SK-N-SH treated with all-trans-retinoic acid at 6 μM for 48 hours (cell line): ENCODE measurements around the gene CCDC187.

Experiments
- ARNTL ChIP-seq: fragments of 450-650 bp; formaldehyde crosslinking; IDR thresholded peaks from 2 replicates; pipeline ENCODE4 v1.5.0; 2020; ENCODE audit warnings: low read depth, mild to moderate bottlenecking, moderate library complexity, borderline replicate concordance
- OSR1 ChIP-seq: fragments of 250-450 bp; sonication (Bioruptor Pico); IDR thresholded peaks from 2 replicates; pipeline ENCODE4 v1.8.0; 2022; ENCODE audit warnings: moderate library complexity, mild to moderate bottlenecking, inconsistent platforms
- SNAI2 ChIP-seq: fragments of 250-450 bp; sonication (Bioruptor Pico); IDR thresholded peaks from 2 replicates; pipeline ENCODE4 v1.5.0; 2020; ENCODE audit warnings: mild to moderate bottlenecking, moderate library complexity
- ZFP30 ChIP-seq: fragments of 450-650 bp; formaldehyde crosslinking; IDR thresholded peaks from 2 replicates; pipeline ENCODE4 v1.5.0; 2022; ENCODE audit warnings: mild to moderate bottlenecking, moderate library complexity
- TF ChIP-seq, protein P1 (sequence below): fragments of 250-450 bp; sonication (Bioruptor Pico); IDR thresholded peaks from 2 replicates; pipeline ENCODE4 v1.8.0; 2021; ENCODE audit warnings: low read depth, mild to moderate bottlenecking, moderate library complexity, borderline replicate concordance
- TF ChIP-seq, protein P2 (sequence below): fragments of 250-450 bp; sonication (Bioruptor Pico); IDR thresholded peaks from 2 replicates; pipeline ENCODE4 v1.8.0; 2020; ENCODE audit warnings: mild to moderate bottlenecking, moderate library complexity, borderline replicate concordance

DNA sequence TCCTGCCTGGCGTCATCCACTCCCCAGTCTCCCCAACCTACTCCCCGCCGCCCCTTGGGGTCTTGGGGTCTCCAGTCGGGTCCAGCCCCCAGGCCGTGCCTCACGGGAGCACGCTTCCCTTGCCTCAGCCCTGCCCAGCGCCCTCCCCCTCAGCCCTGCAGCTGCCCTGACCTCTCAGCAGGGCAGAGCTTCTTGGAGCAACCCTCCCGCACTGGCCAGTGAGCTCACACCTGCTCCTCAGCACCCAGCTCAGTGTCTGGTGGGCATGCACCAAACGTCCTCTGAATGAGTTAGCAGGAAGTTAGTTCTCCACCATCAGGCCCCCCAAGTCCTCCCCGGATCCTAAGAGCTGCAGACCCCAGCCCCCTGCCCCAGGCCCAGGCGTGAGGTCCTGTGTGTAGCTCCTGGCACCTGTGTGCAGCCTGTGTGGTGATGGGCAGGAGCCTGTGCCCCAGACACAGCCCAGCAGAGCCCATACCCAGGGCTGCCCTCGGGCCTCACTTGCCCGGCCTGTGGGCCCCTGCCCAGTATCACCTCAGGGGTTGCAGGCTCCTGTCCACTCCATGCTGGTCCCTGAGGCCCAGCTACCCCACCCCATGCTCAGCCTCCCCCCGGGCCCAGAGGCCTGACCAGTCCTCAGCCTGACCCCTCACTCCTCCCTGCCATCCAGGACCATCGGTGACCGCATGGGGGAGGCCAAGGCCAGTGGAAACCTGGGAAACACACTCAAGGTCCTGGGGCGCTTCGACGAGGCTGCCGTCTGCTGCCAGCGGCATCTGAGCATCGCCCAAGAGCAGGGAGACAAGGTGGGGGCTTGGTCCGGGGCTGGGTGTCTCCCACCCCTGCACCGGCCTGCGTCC lies 31.6 kb upstream of the CCDC187 start:
- TF ChIP-seq, protein P1, sequence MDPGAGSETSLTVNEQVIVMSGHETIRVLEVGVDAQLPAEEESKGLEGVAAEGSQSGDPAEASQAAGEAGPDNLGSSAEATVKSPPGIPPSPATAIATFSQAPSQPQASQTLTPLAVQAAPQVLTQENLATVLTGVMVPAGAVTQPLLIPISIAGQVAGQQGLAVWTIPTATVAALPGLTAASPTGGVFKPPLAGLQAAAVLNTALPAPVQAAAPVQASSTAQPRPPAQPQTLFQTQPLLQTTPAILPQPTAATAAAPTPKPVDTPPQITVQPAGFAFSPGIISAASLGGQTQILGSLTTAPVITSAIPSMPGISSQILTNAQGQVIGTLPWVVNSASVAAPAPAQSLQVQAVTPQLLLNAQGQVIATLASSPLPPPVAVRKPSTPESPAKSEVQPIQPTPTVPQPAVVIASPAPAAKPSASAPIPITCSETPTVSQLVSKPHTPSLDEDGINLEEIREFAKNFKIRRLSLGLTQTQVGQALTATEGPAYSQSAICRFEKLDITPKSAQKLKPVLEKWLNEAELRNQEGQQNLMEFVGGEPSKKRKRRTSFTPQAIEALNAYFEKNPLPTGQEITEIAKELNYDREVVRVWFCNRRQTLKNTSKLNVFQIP: no peak
- TF ChIP-seq SNAI2 (no peak), OSR1 (CRISPR knock-in tag) (no peak), ZFP30 (CRISPR knock-in tag) (no peak), ARNTL (CRISPR knock-in tag) (no peak)
- TF ChIP-seq, protein P2, sequence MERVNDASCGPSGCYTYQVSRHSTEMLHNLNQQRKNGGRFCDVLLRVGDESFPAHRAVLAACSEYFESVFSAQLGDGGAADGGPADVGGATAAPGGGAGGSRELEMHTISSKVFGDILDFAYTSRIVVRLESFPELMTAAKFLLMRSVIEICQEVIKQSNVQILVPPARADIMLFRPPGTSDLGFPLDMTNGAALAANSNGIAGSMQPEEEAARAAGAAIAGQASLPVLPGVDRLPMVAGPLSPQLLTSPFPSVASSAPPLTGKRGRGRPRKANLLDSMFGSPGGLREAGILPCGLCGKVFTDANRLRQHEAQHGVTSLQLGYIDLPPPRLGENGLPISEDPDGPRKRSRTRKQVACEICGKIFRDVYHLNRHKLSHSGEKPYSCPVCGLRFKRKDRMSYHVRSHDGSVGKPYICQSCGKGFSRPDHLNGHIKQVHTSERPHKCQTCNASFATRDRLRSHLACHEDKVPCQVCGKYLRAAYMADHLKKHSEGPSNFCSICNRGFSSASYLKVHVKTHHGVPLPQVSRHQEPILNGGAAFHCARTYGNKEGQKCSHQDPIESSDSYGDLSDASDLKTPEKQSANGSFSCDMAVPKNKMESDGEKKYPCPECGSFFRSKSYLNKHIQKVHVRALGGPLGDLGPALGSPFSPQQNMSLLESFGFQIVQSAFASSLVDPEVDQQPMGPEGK (CRISPR knock-in tag): no peak
